Adrenal gland (tissue), 12 donors: Measurements from ENCODE around the gene NBEAL2. TPM values are rescaled to one million over a fixed set of nuclear protein-coding genes. Genes with fewer than 3 reads are reported as not detected.

Source experiments
- DNase-seq, 7 donors: peaks; one replicate each; pipeline ENCODE4 v3.0.0-alpha.2; 2019 to 2020
- H3K27ac ChIP-seq, 5 donors: fragments of 200-600 bp; sonication (generic) in 4 of 5; 1 replicate in 3 of 5; 2 replicates in 2 of 5; pipeline versions ENCODE4 v1.5.1 to v1.8.0; 2016 to 2020; ENCODE audit warnings: mild to moderate bottlenecking in 1 of 5
- H3K27me3 ChIP-seq: fragments of 200-600 bp; 2 replicates; pipeline ENCODE4 v1.8.0; 2021
- H3K36me3 ChIP-seq, 2 donors: fragments of 200-600 bp; replicated peaks in 1 of 2; 1 replicate in 1 of 2; 2 replicates in 1 of 2; pipeline versions ENCODE4 v1.5.1 to v1.8.0; 2018 to 2022
- H3K4me1 ChIP-seq, 2 donors: fragments of 200-600 bp; replicated peaks in 1 of 2; 1 replicate in 1 of 2; 2 replicates in 1 of 2; pipeline versions ENCODE4 v1.5.1 to v1.8.0; 2018 to 2021
- H3K4me3 ChIP-seq, 4 donors: fragments of 200-600 bp; sonication (generic) in 3 of 4; one replicate each; pipeline ENCODE4 v1.5.1; 2016 to 2018
- H3K9me3 ChIP-seq, 3 donors: fragments of 200-600 bp; sonication (generic) in 1 of 3; replicated peaks in 1 of 3; 1 replicate in 2 of 3; 2 replicates in 1 of 3; pipeline versions ENCODE4 v1.5.1 to v1.8.0; 2016 to 2021
- CTCF ChIP-seq, 6 experiments: fragments of 450-650 bp in 4 of 6; fragments of 200-600 bp in 2 of 6; sonication (generic) in 1 of 6; IDR thresholded peaks; 1 replicate in 5 of 6; 2 replicates in 1 of 6; pipeline versions ENCODE4 v1.5.1 to v1.8.0; 2016 to 2021; ENCODE audit warnings: antibody characterized with exemption in 6 of 6, mild to moderate bottlenecking in 2 of 6, moderate library complexity in 1 of 6
- POLR2A ChIP-seq, 2 donors: fragments of 450-650 bp; IDR thresholded peaks; one replicate each; pipeline ENCODE4 v1.6.1; 2017; ENCODE audit warnings: antibody characterized with exemption in 2 of 2, mild to moderate bottlenecking in 2 of 2, moderate library complexity in 1 of 2
- WGBS, 4 donors: extraction: QIAGEN DNeasy Blood & Tissue Kit in 2 of 4; methylation state at CpG; one replicate each; pipeline versions ENCODE4 v1.1.5 to v1.1.7; 2013 to 2017; 5-methylcytosine and 5-hydroxymethylcytosine counted together
- intact Hi-C, 2 donors: fragments of 100-400 bp; cut with DNase I; formaldehyde crosslinking; loops; one replicate each; pipeline versions ENCODE4 v1.14.1 to v1.15.0; 2022 to 2023
- polyA plus RNA-seq, 3 donors: library from polyadenylated mRNA; stranded (reverse); fragments of 200-250 nt in 2 of 3; fragments of 350-450 nt in 1 of 3; fragmentation: Illumina TruSeq in 1 of 3; extraction: RNeasy Lipid Tissue Mini Kit (QIAGEN cat#74804) in 1 of 3; gene quantifications; one replicate each; pipeline ENCODE4 v1.2.3, GENCODE V29; 2013 to 2014
- total RNA-seq, 9 donors: library from RNA; depleted of rRNA in 4 of 9; stranded (reverse); fragments of >200 nt in 4 of 9; fragments of 120-200 nt in 1 of 9; fragmentation: NEBNext Ultra II Directional in 1 of 9; extraction: Animal tissue kit (Norgen Biotek cat#: 25700) in 1 of 9; gene quantifications; one replicate each; pipeline versions ENCODE4 v1.1.0 to v1.2.4, GENCODE V29; 2013 to 2023
- donor health status: healthy with polysubstance abuse.
- donor health status: Bipolar disorder and iron deficiency.
- donor health status: DM: yes; HTN: yes; CAD: no.
- donor health status: DM: no; HTN: no; CAD: no.
- donor health status: DM: no; HTN: no; CAD: no.
- donor health status: DM: yes; HTN: yes; CAD: no.

NBEAL2 gene
- total and polyA plus RNA-seq, 12 donors = 7.3 to 154 (median 29.0) TPM

GRCh38 chr3:46936733-46937250 is 42.7 kb upstream of the NBEAL2 start:
- DNase-seq = peak in 5 of 7 donors; percentile 46 to 65 (median 62)
- 63 to 73% (median 70%) methylated on average over 4 to 5 of the region's 5 CpGs for WGBS, 4 donors
- peak overlapping the region; percentile 70 to 96 (median 87) for H3K27ac ChIP-seq
- H3K4me1 ChIP-seq = peaks cover 41 to 66% of the 10 kb centered on the region in 2 donors
- H3K9me3 ChIP-seq = no peaks in the 10 kb centered on the region
- H3K36me3 ChIP-seq = peaks cover 0 to 26% of the 10 kb centered on the region in 2 donors
- intact Hi-C loops = no loop called here
- no peak overlapping the region for H3K4me3 ChIP-seq
- TF ChIP-seq POLR2A (IDR thresholded peaks at IDR 0.05) = no peak
- no peak for TF ChIP-seq CTCF (IDR thresholded peaks at IDR 0.05)
- no peaks in the 10 kb centered on the region for H3K27me3 ChIP-seq

GRCh38 chr3:46938118-46938517 is 41.3 kb upstream of the NBEAL2 start:
- DNase-seq = peak in 2 of 7 donors; percentile 11 to 13
- H3K9me3 ChIP-seq = no peaks in the 10 kb centered on the region
- TF ChIP-seq POLR2A (IDR thresholded peaks at IDR 0.05) = no peak
- TF ChIP-seq CTCF (IDR thresholded peaks at IDR 0.05) = no peak
- H3K36me3 ChIP-seq = peaks cover 0 to 26% of the 10 kb centered on the region in 2 donors
- WGBS, 4 donors = 88 to 93% (median 93%) methylated on average over 2 of the region's 2 CpGs
- intact Hi-C loops = no loop called here
- peak overlapping the region in 4 of 5 donors; percentile 16 to 96 (median 53) for H3K27ac ChIP-seq
- peaks cover 34 to 59% of the 10 kb centered on the region in 2 donors for H3K4me1 ChIP-seq
- no peak overlapping the region for H3K4me3 ChIP-seq
- H3K27me3 ChIP-seq = no peaks in the 10 kb centered on the region

GRCh38 chr3:46939578-46940445 is 39.7 kb upstream of the NBEAL2 start:
- intact Hi-C loops = no loop called here
- peak in 3 of 7 donors; percentile 5 to 18 (median 15) for DNase-seq
- H3K27ac ChIP-seq = peak overlapping the region in 3 of 5 donors; percentile 2 to 44 (median 23)

More at GRCh38 chr3:46939578-46940445, 39.7 kb upstream of the NBEAL2 start:
- 75 to 88% (median 81%) methylated on average over 10 to 12 of the region's 12 CpGs for WGBS, 4 donors
- H3K4me3 ChIP-seq = no peak overlapping the region
- TF ChIP-seq CTCF (IDR thresholded peaks at IDR 0.05) (no peak), POLR2A (IDR thresholded peaks at IDR 0.05) (no peak)
- peaks cover 38 to 60% of the 10 kb centered on the region in 2 donors for H3K4me1 ChIP-seq
- no peaks in the 10 kb centered on the region for H3K9me3 ChIP-seq
- peaks cover 0 to 26% of the 10 kb centered on the region in 2 donors for H3K36me3 ChIP-seq
- no peaks in the 10 kb centered on the region for H3K27me3 ChIP-seq
